ENCODE data around the gene MACROH2A2.

DNA sequence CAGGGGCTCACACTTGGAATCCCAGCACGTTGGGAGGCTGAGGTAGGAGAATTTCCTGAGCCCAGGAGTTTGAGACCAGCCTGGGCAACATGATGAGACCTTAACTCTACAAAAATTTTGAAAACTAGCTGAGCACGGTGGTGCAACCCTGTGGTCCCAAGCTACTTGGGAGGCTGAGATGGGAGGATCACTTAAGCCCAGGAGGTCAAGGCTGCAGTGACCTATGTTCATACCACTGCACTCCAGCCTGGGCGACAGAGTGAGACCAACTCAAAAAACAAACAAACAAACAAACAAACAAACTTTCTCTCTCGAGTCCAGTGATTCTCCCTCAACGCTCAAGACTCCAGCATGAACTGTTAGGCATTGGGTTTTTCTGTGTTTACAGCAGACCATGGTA is 95.9 kb downstream of the MACROH2A2 start:
- TF ChIP-seq, protein P1, sequence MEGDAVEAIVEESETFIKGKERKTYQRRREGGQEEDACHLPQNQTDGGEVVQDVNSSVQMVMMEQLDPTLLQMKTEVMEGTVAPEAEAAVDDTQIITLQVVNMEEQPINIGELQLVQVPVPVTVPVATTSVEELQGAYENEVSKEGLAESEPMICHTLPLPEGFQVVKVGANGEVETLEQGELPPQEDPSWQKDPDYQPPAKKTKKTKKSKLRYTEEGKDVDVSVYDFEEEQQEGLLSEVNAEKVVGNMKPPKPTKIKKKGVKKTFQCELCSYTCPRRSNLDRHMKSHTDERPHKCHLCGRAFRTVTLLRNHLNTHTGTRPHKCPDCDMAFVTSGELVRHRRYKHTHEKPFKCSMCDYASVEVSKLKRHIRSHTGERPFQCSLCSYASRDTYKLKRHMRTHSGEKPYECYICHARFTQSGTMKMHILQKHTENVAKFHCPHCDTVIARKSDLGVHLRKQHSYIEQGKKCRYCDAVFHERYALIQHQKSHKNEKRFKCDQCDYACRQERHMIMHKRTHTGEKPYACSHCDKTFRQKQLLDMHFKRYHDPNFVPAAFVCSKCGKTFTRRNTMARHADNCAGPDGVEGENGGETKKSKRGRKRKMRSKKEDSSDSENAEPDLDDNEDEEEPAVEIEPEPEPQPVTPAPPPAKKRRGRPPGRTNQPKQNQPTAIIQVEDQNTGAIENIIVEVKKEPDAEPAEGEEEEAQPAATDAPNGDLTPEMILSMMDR (IDR thresholded peaks at IDR 0.05) = no peak
- TF ChIP-seq POLR2A (IDR thresholded peaks at IDR 0.05; ENCODE audit: low read depth) (no peak), POLR2AphosphoS5 (IDR thresholded peaks at IDR 0.05) (no peak), EP300 (IDR thresholded peaks at IDR 0.05) (no peak)

All from esophagus muscularis mucosa (tissue), 4 donors.